ENCODE results near the gene OTOGL. TPM values are rescaled to one million over a fixed set of nuclear protein-coding genes. Genes with fewer than 3 reads are reported as not detected.

Gene OTOGL
- total RNA-seq, 2 experiments from 2014 or later = not detected

DNA sequence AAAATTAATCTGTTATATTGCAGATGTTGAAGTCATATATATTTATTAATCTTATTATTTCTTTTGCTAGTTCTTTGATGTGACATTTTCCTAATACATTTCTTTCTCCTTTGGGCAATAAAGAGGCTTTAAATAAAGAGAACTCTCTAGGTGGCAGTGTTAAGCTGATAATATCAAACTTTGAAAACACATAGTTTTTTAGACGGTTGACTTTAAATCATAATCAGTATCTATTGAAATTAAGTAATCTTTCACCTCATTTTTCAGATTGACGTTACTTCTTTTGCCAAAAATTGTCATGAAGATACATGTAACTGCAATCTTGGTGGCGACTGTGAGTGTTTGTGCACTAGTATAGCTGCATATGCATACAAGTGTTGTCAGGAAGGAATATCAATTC lies 213.9 kb downstream of the OTOGL start:
- no peaks in the 10 kb centered on the region for H3K4me1 ChIP-seq (ENCODE audit: insufficient read depth, low read length, poor library complexity, severe bottlenecking)
- H3K9me3 ChIP-seq (ENCODE audit: low read length) = no peaks in the 10 kb centered on the region
- H4K20me1 ChIP-seq (ENCODE audit: insufficient read depth, low read length) = no peaks in the 10 kb centered on the region
- H3K36me3 ChIP-seq (ENCODE audit: insufficient read depth, low read length) = no peaks in the 10 kb centered on the region
- BruUV-seq (replicated peaks) = no TSS peak
- no peak overlapping the region for H2AFZ ChIP-seq (ENCODE audit: low read length)
- TF ChIP-seq, protein P1, sequence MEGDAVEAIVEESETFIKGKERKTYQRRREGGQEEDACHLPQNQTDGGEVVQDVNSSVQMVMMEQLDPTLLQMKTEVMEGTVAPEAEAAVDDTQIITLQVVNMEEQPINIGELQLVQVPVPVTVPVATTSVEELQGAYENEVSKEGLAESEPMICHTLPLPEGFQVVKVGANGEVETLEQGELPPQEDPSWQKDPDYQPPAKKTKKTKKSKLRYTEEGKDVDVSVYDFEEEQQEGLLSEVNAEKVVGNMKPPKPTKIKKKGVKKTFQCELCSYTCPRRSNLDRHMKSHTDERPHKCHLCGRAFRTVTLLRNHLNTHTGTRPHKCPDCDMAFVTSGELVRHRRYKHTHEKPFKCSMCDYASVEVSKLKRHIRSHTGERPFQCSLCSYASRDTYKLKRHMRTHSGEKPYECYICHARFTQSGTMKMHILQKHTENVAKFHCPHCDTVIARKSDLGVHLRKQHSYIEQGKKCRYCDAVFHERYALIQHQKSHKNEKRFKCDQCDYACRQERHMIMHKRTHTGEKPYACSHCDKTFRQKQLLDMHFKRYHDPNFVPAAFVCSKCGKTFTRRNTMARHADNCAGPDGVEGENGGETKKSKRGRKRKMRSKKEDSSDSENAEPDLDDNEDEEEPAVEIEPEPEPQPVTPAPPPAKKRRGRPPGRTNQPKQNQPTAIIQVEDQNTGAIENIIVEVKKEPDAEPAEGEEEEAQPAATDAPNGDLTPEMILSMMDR (conservative IDR thresholded peaks at IDR 0.05; ENCODE audit: low read length) = no peak; the same call in 1 of the 2 replicates
- TF ChIP-seq EZH2phosphoT487 (IDR thresholded peaks at IDR 0.05; ENCODE audit: borderline replicate concordance, low read depth, low read length) = no peak
- H3K9me2 ChIP-seq (ENCODE audit: insufficient read depth, low read length) = no peaks in the 10 kb centered on the region
- ChIA-PET CTCF (ENCODE audit: unreplicated experiment) (no interaction called here), POLR2A (no interaction called here)
- no peak overlapping the region for H3K4me2 ChIP-seq (ENCODE audit: low read length)
- no peaks in the 10 kb centered on the region for H3K79me2 ChIP-seq (ENCODE audit: insufficient read depth, low read depth, low read length)
- intact Hi-C loops (cut with micrococcal nuclease; ENCODE audit: unreplicated experiment) = no loop called here
- H3K4me3 ChIP-seq (ENCODE audit: low read depth, low read length, poor library complexity, severe bottlenecking) = no peak overlapping the region
- H3K27ac ChIP-seq (ENCODE audit: low read depth, low read length, poor library complexity, severe bottlenecking) = no peak overlapping the region
- no peak for DNase-seq (ENCODE audit: low spot score)

DNA sequence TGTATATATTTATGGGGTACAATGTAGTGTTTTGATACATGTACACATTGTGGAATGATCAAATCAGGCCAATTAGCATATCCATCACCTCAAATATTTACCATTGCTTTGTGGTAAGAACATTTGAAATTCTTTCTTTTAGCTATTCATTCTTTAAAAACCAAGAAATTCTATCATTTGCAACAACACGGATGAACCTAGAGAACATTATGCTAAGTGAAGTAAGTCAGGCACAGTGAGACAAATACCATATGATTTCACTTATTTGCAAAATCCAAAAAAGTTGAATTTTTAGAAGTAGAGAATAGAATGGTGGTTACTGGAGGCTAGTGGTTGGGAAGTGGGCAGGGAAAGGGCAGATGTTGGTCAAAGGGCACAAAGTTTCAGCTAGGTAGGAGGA lies 215.4 kb downstream of the OTOGL start:
- TF ChIP-seq, protein P1 (conservative IDR thresholded peaks at IDR 0.05; ENCODE audit: low read length) = no peak
- no peak for TF ChIP-seq EZH2phosphoT487 (IDR thresholded peaks at IDR 0.05; ENCODE audit: borderline replicate concordance, low read depth, low read length)
- H3K4me3 ChIP-seq (ENCODE audit: low read depth, low read length, poor library complexity, severe bottlenecking) = no peak overlapping the region
- no peak overlapping the region for H3K4me2 ChIP-seq (ENCODE audit: low read length)
- ChIA-PET CTCF (ENCODE audit: unreplicated experiment) (no interaction called here), POLR2A (no interaction called here)
- H3K9me2 ChIP-seq (ENCODE audit: insufficient read depth, low read length) = no peaks in the 10 kb centered on the region
- no peaks in the 10 kb centered on the region for H3K36me3 ChIP-seq (ENCODE audit: insufficient read depth, low read length)
- intact Hi-C loops (cut with micrococcal nuclease; ENCODE audit: unreplicated experiment) = no loop called here
- no peaks in the 10 kb centered on the region for H3K4me1 ChIP-seq (ENCODE audit: insufficient read depth, low read length, poor library complexity, severe bottlenecking)
- H4K20me1 ChIP-seq (ENCODE audit: insufficient read depth, low read length) = no peaks in the 10 kb centered on the region
- no peaks in the 10 kb centered on the region for H3K79me2 ChIP-seq (ENCODE audit: insufficient read depth, low read depth, low read length)
- no TSS peak for BruUV-seq (replicated peaks)
- no peaks in the 10 kb centered on the region for H3K9me3 ChIP-seq (ENCODE audit: low read length)
- H2AFZ ChIP-seq (ENCODE audit: low read length) = no peak overlapping the region
- DNase-seq (ENCODE audit: low spot score) = no peak
- no peak overlapping the region for H3K27ac ChIP-seq (ENCODE audit: low read depth, low read length, poor library complexity, severe bottlenecking)

DNA sequence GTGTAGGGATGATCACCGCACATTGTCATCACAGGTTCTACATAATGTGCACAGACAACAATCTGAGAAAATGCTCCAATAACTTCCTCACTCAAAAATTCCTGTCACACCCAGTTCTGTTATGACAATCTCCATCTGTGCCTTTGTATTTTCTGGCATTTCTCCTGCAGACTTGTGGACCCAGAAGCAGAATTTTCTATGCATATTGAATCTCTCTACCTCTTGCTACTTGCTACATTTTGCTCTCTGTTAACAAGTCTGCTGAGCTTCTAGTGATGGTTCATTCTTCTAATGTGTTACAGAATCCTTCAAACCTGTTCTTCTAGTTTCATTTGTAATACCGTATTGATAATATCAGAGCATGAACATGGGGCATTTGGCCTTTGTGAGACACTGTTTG lies 216.9 kb downstream of the OTOGL start:
- no peak overlapping the region for H3K27ac ChIP-seq (ENCODE audit: low read depth, low read length, poor library complexity, severe bottlenecking)
- BruUV-seq (replicated peaks) = no TSS peak
- no peak overlapping the region for H3K4me2 ChIP-seq (ENCODE audit: low read length)
- no peaks in the 10 kb centered on the region for H3K9me3 ChIP-seq (ENCODE audit: low read length)
- H3K79me2 ChIP-seq (ENCODE audit: insufficient read depth, low read depth, low read length) = no peaks in the 10 kb centered on the region
- no peak for DNase-seq (ENCODE audit: low spot score)
- H4K20me1 ChIP-seq (ENCODE audit: insufficient read depth, low read length) = no peaks in the 10 kb centered on the region
- no peaks in the 10 kb centered on the region for H3K9me2 ChIP-seq (ENCODE audit: insufficient read depth, low read length)
- H3K36me3 ChIP-seq (ENCODE audit: insufficient read depth, low read length) = no peaks in the 10 kb centered on the region
- POLR2A ChIA-PET = no interaction called here
- CTCF ChIA-PET (ENCODE audit: unreplicated experiment) = no interaction called here
- intact Hi-C loops (cut with micrococcal nuclease; ENCODE audit: unreplicated experiment) = no loop called here
- H3K4me1 ChIP-seq (ENCODE audit: insufficient read depth, low read length, poor library complexity, severe bottlenecking) = no peaks in the 10 kb centered on the region
- TF ChIP-seq, protein P1 (conservative IDR thresholded peaks at IDR 0.05; ENCODE audit: low read length) = no peak
- TF ChIP-seq EZH2phosphoT487 (IDR thresholded peaks at IDR 0.05; ENCODE audit: borderline replicate concordance, low read depth, low read length) = no peak
- H3K4me3 ChIP-seq (ENCODE audit: low read depth, low read length, poor library complexity, severe bottlenecking) = no peak overlapping the region
- no peak overlapping the region for H2AFZ ChIP-seq (ENCODE audit: low read length)
